ENCODE results near the gene RAB38.

GRCh38 chr11:88089134-88089533 lies 86.1 kb downstream of the RAB38 start:
- TF ChIP-seq CTCF (IDR thresholded peaks at IDR 0.05; ENCODE audit: borderline replicate concordance, extremely low read depth, low read length, poor library complexity, severe bottlenecking) (no peak), EZH2 (IDR thresholded peaks at IDR 0.05; ENCODE audit: borderline replicate concordance, low read depth, low read length, severe bottlenecking) (no peak)
